Measurements from ENCODE around the gene FAM131B.

The FAM131B gene

DNA sequence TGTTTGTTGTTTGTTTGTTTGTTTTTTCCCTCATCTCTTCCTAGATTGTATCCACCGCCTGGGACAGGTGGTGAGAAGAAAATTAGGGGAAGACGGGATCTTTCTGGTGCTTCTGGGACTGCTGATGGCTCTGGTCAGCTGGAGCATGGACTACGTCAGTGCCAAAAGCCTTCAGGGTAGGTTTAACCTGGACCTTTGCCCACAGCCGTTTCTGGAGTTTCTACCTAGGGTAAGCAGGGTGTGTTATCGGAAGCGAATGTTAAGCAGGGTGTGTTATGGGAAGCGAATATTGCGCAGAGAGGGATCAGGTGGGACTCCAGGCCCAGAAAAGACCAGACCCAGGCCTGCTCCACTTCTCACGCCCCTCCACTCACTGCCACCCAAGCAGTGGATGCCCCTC lies 41.9 kb downstream of the FAM131B start:
- DNase-seq, result no peak

DNA sequence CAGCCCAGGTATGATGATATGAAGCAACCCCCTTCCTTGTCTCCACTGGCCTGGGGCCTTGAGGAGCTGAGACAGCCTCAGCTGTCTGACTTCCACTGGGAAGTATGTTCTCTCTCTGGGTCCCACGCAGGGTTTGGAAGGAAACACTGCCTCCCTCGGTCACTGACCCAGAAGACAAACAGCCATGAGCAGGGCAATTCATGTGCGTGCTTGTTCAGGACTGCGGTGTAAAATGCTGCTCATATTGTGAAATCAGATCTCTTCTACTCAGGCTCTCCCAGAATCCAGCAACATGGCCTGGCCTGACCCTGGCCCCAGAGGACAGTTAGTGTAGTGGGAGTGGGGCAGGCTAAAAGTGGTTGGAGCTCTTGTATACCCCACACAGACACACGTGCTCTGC lies 43.9 kb downstream of the FAM131B start:
- DNase-seq, result no peak

GRCh38 chr7:143316492-143316891 lies 46.0 kb downstream of the FAM131B start:
- DNase-seq, result no peak

DNA sequence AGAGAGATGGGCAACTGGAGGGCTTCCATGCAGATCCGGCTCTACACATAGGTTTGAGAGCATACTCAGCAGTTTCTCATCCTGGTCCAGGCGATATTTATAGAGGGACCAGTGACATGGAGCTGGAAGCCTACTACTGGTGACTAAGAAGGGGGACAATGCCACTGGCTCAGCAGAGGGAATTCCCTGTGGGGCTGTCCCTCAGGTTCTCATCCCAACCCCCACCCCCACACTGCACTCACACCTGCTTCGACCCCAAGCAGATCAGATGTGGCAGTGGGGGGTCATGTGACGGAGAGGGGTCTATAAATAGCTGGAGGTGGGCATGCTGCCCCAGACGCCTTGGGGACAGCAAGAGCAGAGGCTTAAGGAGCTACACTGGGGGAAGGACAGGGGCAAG lies 46.7 kb downstream of the FAM131B start, which contains the start of gene CLCN1:
TSS of gene CLCN1 (plus strand) at position 336 of the 400 bp plus-strand sequence. CDS start 102 bp downstream, outside the sequence.
- no peak for DNase-seq

GRCh38 chr7:143314127-143314526 lies 48.4 kb downstream of the FAM131B start:
- DNase-seq, result no peak

- DNase-seq, result no peak
Measured at GRCh38 chr7:143308632-143309031, 53.9 kb downstream of the FAM131B start.

DNA sequence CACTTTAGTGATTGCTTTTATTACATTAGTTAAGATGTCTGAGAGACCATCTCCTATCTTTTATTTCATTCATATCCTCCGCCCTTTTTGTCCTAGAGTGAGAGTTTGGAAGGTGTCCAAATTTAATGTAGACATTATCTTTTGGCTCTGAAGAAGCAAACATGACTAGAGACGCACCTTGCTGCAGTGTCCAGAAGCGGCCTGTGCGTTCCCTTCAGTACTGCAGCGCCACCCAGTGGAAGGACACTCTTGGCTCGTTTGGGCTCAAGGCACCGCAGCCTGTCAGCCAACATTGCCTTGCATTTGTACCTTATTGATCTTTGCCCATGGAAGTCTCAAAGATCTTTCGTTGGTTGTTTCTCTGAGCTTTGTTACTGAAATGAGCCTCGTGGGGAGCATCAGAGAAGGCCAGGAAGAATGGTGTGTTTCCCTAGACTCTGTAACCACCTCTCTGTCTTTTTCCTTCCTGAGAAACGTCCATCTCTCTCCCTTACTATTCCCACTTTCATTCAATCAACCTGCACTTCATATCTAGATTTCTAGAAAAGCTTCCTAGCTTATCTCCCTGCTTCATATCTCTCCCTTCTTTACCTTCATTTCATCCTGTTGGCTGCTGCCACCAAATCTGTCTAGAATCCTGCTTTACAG lies 57.0 kb downstream of the FAM131B start:
- DNase-seq, result peak; percentile 83

- DNase-seq, result no peak
Measured at GRCh38 chr7:143304938-143305337, 57.6 kb downstream of the FAM131B start.

DNA sequence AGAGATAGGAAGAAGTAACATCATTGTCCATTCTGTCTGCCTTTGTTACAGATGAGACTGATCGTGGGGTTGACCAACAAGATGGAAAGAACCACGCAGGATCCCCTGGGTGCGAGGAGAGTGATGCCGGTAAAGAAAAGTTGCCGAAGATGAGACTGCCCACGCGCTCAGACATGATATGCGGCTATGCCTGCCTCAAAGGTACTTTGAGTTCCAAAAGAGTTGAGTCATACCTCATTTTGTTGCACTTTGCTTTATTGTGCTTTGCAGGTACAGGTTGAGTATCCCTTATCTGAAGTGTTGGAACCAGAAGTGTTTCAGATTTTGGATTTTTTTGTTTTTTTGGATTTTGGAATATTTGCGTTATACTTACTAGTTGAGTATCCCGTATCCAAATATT lies 58.8 kb downstream of the FAM131B start:
- no peak for DNase-seq

All from islet precursor cell (in vitro differentiated cells).